H9 (cell line): ENCODE data around the gene NAV1. TPM values are rescaled to one million over a fixed set of nuclear protein-coding genes. Genes with fewer than 3 reads are reported as not detected.

Experiments used
- DNase-seq: peaks from one replicate; pipeline ENCODE4 v3.0.0-alpha.2; 2017
- H2AFZ ChIP-seq: one replicate; pipeline ENCODE4 v1.6.1; 2013; ENCODE audit warnings: mild to moderate bottlenecking, low read length, control low read depth, moderate library complexity
- H2AK5ac ChIP-seq: 2 replicates; pipeline ENCODE4 v1.6.1; 2013; ENCODE audit warnings: low read length, control low read depth, mixed read lengths; ENCODE audit not compliant: insufficient read length
- H2BK120ac ChIP-seq: one replicate; pipeline ENCODE4 v1.6.1; 2013; ENCODE audit warnings: low read depth, mild to moderate bottlenecking, low read length, control low read depth, inconsistent platforms; ENCODE audit not compliant: poor library complexity, severe bottlenecking
- H2BK12ac ChIP-seq: 2 replicates; pipeline ENCODE4 v1.6.1; 2013; ENCODE audit warnings: low read length, control low read depth, mixed read lengths, low read depth; ENCODE audit not compliant: insufficient read length
- H2BK15ac ChIP-seq: 2 replicates; pipeline ENCODE4 v1.6.1; 2013; ENCODE audit warnings: low read depth, low read length, control low read depth
- H2BK20ac ChIP-seq: one replicate; pipeline ENCODE4 v1.6.1; 2013; ENCODE audit warnings: low read depth, mild to moderate bottlenecking, low read length, control low read depth, inconsistent platforms; ENCODE audit not compliant: poor library complexity, severe bottlenecking
- H2BK5ac ChIP-seq: 2 replicates; pipeline ENCODE4 v1.6.1; 2013; ENCODE audit warnings: low read length, control low read depth, mixed read lengths; ENCODE audit not compliant: insufficient read length
- H3K14ac ChIP-seq: 2 replicates; pipeline ENCODE4 v1.6.1; 2013; ENCODE audit warnings: low read length, control low read depth; ENCODE audit not compliant: insufficient read depth
- H3K18ac ChIP-seq: 2 replicates; pipeline ENCODE4 v1.6.1; 2013; ENCODE audit warnings: low read depth, mild to moderate bottlenecking, mixed read lengths, low read length, control low read depth; ENCODE audit not compliant: insufficient read length
- H3K23ac ChIP-seq: 2 replicates; pipeline ENCODE4 v1.6.1; 2013; ENCODE audit warnings: low read length, control low read depth, mixed read lengths, low read depth; ENCODE audit not compliant: insufficient read length
- H3K23me2 ChIP-seq: 2 replicates; pipeline ENCODE4 v1.6.1; 2013; ENCODE audit warnings: low read depth, mild to moderate bottlenecking, mixed read lengths, low read length, control low read depth; ENCODE audit not compliant: insufficient read length, poor library complexity, severe bottlenecking
- H3K27ac ChIP-seq: 2 replicates; pipeline ENCODE4 v1.5.1; 2013; ENCODE audit warnings: low read length, control low read depth, mixed read lengths, low read depth; ENCODE audit not compliant: insufficient read length
- H3K27me3 ChIP-seq: 2 replicates; pipeline ENCODE4 v1.6.1; 2013; ENCODE audit warnings: low read length, control low read depth, inconsistent platforms; ENCODE audit not compliant: insufficient read depth
- H3K4ac ChIP-seq: 2 replicates; pipeline ENCODE4 v1.6.1; 2013; ENCODE audit warnings: low read depth, mild to moderate bottlenecking, control low read depth, inconsistent platforms, low read length, moderate library complexity
- H3K4me1 ChIP-seq: 2 replicates; pipeline ENCODE4 v1.6.1; 2013; ENCODE audit warnings: low read length, control low read depth, inconsistent platforms; ENCODE audit not compliant: insufficient read depth
- H3K4me2 ChIP-seq: 2 replicates; pipeline ENCODE4 v1.6.1; 2013; ENCODE audit warnings: low read length, control low read depth, mixed read lengths; ENCODE audit not compliant: insufficient read length, insufficient read depth
- H3K56ac ChIP-seq: 2 replicates; pipeline ENCODE4 v1.6.1; 2013; ENCODE audit warnings: low read depth, mild to moderate bottlenecking, mixed read lengths, low read length, control low read depth; ENCODE audit not compliant: insufficient read length
- H3K79me1 ChIP-seq: 2 replicates; pipeline ENCODE4 v1.6.1; 2013; ENCODE audit warnings: low read depth, mild to moderate bottlenecking, moderate library complexity, low read length, control low read depth, inconsistent platforms; ENCODE audit not compliant: insufficient read depth, poor library complexity, severe bottlenecking
- H3K79me2 ChIP-seq: 2 replicates; pipeline ENCODE4 v1.6.1; 2013; ENCODE audit warnings: low read length, control low read depth, inconsistent platforms; ENCODE audit not compliant: insufficient read depth
- H3K9ac ChIP-seq: 2 replicates; pipeline ENCODE4 v1.6.1; 2013; ENCODE audit warnings: low read length, control low read depth, mixed read lengths; ENCODE audit not compliant: insufficient read length; ENCODE audit errors: extremely low read depth
- H3K9me3 ChIP-seq: one replicate; pipeline ENCODE4 v1.6.1; 2013; ENCODE audit warnings: low read depth, low read length, inconsistent platforms; ENCODE audit not compliant: control insufficient read depth
- H3T11ph ChIP-seq: one replicate; pipeline ENCODE4 v1.6.1; 2013; ENCODE audit warnings: mild to moderate bottlenecking, low read length, control low read depth, inconsistent platforms
- H4K20me1 ChIP-seq: one replicate; pipeline ENCODE4 v1.6.1; 2013; ENCODE audit not compliant: control insufficient read depth, insufficient read length, insufficient read depth
- H4K5ac ChIP-seq: 2 replicates; pipeline ENCODE4 v1.6.1; 2013; ENCODE audit warnings: low read depth, mild to moderate bottlenecking, mixed read lengths, low read length, control low read depth; ENCODE audit not compliant: insufficient read length
- H4K8ac ChIP-seq: replicated peaks from 2 replicates; pipeline ENCODE4 v1.6.1; 2013; ENCODE audit warnings: low read length, control low read depth, mixed read lengths, low read depth; ENCODE audit not compliant: insufficient read length
- H4K91ac ChIP-seq: 2 replicates; pipeline ENCODE4 v1.6.1; 2013; ENCODE audit warnings: low read depth, mild to moderate bottlenecking, moderate library complexity, mixed read lengths, low read length, control low read depth; ENCODE audit not compliant: insufficient read length
- H3K27ac Mint-ChIP-seq, 3 experiments: 2 replicates in 2 of 3; 3 replicates in 1 of 3; pipeline ENCODE4 v1.8.0; 2020 to 2021; ENCODE audit warnings: mixed read lengths in 3 of 3, mild to moderate bottlenecking in 1 of 3, moderate library complexity in 1 of 3
- H3K27me3 Mint-ChIP-seq: 2 replicates; pipeline ENCODE4 v1.8.0; 2021; ENCODE audit warnings: low read depth, mild to moderate bottlenecking, moderate library complexity, mixed read lengths
- H3K36me3 Mint-ChIP-seq, 3 experiments: 2 replicates in 2 of 3; 3 replicates in 1 of 3; pipeline ENCODE4 v1.8.0; 2020 to 2021; ENCODE audit warnings: low read depth in 3 of 3, mixed read lengths in 3 of 3; ENCODE audit not compliant: insufficient read depth in 1 of 3
- H3K4me1 Mint-ChIP-seq, 2 experiments: 2 replicates each; pipeline ENCODE4 v1.8.0; 2020; ENCODE audit warnings: mixed read lengths in 2 of 2
- H3K4me3 Mint-ChIP-seq, 2 experiments: 2 replicates in 1 of 2; 3 replicates in 1 of 2; pipeline ENCODE4 v1.8.0; 2020 to 2021; ENCODE audit warnings: mild to moderate bottlenecking in 2 of 2, mixed read lengths in 2 of 2, moderate library complexity in 1 of 2
- H3K9me3 Mint-ChIP-seq, 2 experiments: 2 replicates in 1 of 2; 3 replicates in 1 of 2; pipeline ENCODE4 v1.8.0; 2020; ENCODE audit warnings: mild to moderate bottlenecking in 2 of 2, mixed read lengths in 2 of 2, moderate library complexity in 1 of 2
- CTCF ChIP-seq: fragments of 200-600 bp; sonication (generic); conservative IDR thresholded peaks from 3 replicates; pipeline ENCODE4 v1.8.0; 2021; ENCODE audit warnings: antibody characterized with exemption, mild to moderate bottlenecking
- WGBS: extraction: QIAGEN DNeasy Blood & Tissue Kit; methylation state at CpG from one replicate; pipeline ENCODE4 v1.1.7; 2013; ENCODE audit warnings: missing lambda C conversion rate, low lambda C conversion rate, mixed read lengths; ENCODE audit not compliant: insufficient read length; ENCODE audit errors: extremely low coverage; 5-methylcytosine and 5-hydroxymethylcytosine counted together
- total RNA-seq: library from RNA; stranded (reverse); gene quantifications from 2 replicates; pipeline ENCODE4 v1.2.1, GENCODE V29; 2021

NAV1 gene
- total RNA-seq, 1 experiment from 2014 or later: 20.5 TPM

- H4K8ac ChIP-seq: no peak overlapping the region
- H3K27ac ChIP-seq: no peak overlapping the region
- H3K27me3 ChIP-seq: no peaks in the 10 kb centered on the region
Measured at GRCh38 chr1:201570886-201571624, 32.1 kb downstream of the NAV1 start.

More at GRCh38 chr1:201570886-201571624, 32.1 kb downstream of the NAV1 start:
- DNase-seq: no peak
- Histone ChIP-seq H4K20me1 (no peaks in the 10 kb centered on the region), H3K4ac (no peak overlapping the region), H2BK12ac (no peak overlapping the region), H3T11ph (no peak overlapping the region), H2AK5ac (no peak overlapping the region), H2BK120ac (no peak overlapping the region), H2AFZ (no peak overlapping the region), H2BK15ac (no peak overlapping the region), H3K79me2 (no peaks in the 10 kb centered on the region), H4K91ac (no peak overlapping the region), H3K23ac (no peak overlapping the region), H3K9me3 (no peaks in the 10 kb centered on the region), H3K23me2 (no peaks in the 10 kb centered on the region), H3K4me2 (no peak overlapping the region), H2BK5ac (no peak overlapping the region), H3K4me1 (0 out of 2 replicates have a peak, but pooled peaks cover 2% of the 10 kb centered on the region), H2BK20ac (no peak overlapping the region), H3K56ac (no peak overlapping the region), H4K5ac (no peak overlapping the region), H3K14ac (no peak overlapping the region), H3K9ac (no peak overlapping the region), H3K18ac (no peak overlapping the region), H3K79me1 (no peaks in the 10 kb centered on the region)
- TF ChIP-seq CTCF: no peak
- no CpG with 5 or more reads among the region's 10 CpGs for WGBS
- no peak overlapping the region; a peak in 2 of 7 replicates for H3K27ac Mint-ChIP-seq
- no peaks in the 10 kb centered on the region; a peak in 1 of 7 replicates for H3K36me3 Mint-ChIP-seq
- H3K27me3 Mint-ChIP-seq: peaks cover 2% of the 10 kb centered on the region
- H3K4me3 Mint-ChIP-seq: no peak overlapping the region
- peaks cover 0 to 2% of the 10 kb centered on the region in 2 experiments; a peak in 4 of 5 replicates for H3K9me3 Mint-ChIP-seq
- peaks cover 4 to 14% of the 10 kb centered on the region in 2 experiments for H3K4me1 Mint-ChIP-seq
